Smooth muscle cell (in vitro differentiated cells): Measurements from ENCODE around the gene CPE. TPM values are rescaled to one million over a fixed set of nuclear protein-coding genes. Genes with fewer than 3 reads are reported as not detected.

Source experiments
- DNase-seq: peaks from one replicate; lab custom pipeline; 2025; ENCODE audit not compliant: unreplicated experiment; lab: John Stamatoyannopoulos, UW
- H2AFZ ChIP-seq: fragments of 200-600 bp; sonication (generic); 2 replicates; pipeline ENCODE4 v1.6.0; 2016; ENCODE audit warnings: antibody characterized with exemption, low read depth, mild to moderate bottlenecking
- H3F3A ChIP-seq: fragments of 200-600 bp; sonication (generic); 2 replicates; pipeline ENCODE4 v1.6.0; 2017; ENCODE audit warnings: antibody characterized with exemption, low read depth
- H3K27ac ChIP-seq: fragments of 200-600 bp; sonication (generic); 2 replicates; pipeline ENCODE4 v1.5.1; 2016; ENCODE audit warnings: low read depth, mild to moderate bottlenecking
- H3K27me3 ChIP-seq: fragments of 200-600 bp; sonication (generic); 2 replicates; pipeline ENCODE4 v1.6.1; 2016; ENCODE audit warnings: low read depth, mild to moderate bottlenecking
- H3K36me3 ChIP-seq: fragments of 200-600 bp; sonication (generic); 2 replicates; pipeline ENCODE4 v1.5.1; 2016; ENCODE audit warnings: low read depth
- H3K4me1 ChIP-seq: fragments of 200-600 bp; sonication (generic); 2 replicates; pipeline ENCODE4 v1.5.1; 2016; ENCODE audit warnings: low read depth
- H3K4me2 ChIP-seq: fragments of 200-600 bp; sonication (generic); 2 replicates; pipeline ENCODE4 v1.6.0; 2016; ENCODE audit warnings: mild to moderate bottlenecking
- H3K4me3 ChIP-seq: fragments of 200-600 bp; sonication (generic); 2 replicates; pipeline ENCODE4 v1.5.1; 2016; ENCODE audit warnings: mild to moderate bottlenecking
- H3K79me2 ChIP-seq: fragments of 200-600 bp; sonication (generic); 2 replicates; pipeline ENCODE4 v1.6.0; 2016; ENCODE audit warnings: low read depth, mild to moderate bottlenecking
- H3K9ac ChIP-seq: fragments of 200-600 bp; sonication (generic); 2 replicates; pipeline ENCODE4 v1.6.0; 2016; ENCODE audit warnings: low read depth
- H3K9me3 ChIP-seq: fragments of 200-600 bp; sonication (generic); replicated peaks from 2 replicates; pipeline ENCODE4 v1.5.1; 2016; ENCODE audit warnings: low read depth
- H4K20me1 ChIP-seq: fragments of 200-600 bp; sonication (generic); 2 replicates; pipeline ENCODE4 v1.6.0; 2016; ENCODE audit warnings: low read depth
- CTCF ChIP-seq: fragments of 200-600 bp; sonication (generic); IDR thresholded peaks from 2 replicates; pipeline ENCODE4 v1.5.1; 2017; ENCODE audit warnings: borderline replicate concordance, mild to moderate bottlenecking, antibody characterized with exemption; ENCODE audit not compliant: insufficient read depth, poor library complexity, severe bottlenecking
- WGBS: methylation state at CpG from one replicate; pipeline ENCODE4 v1.1.7; 2016; ENCODE audit warnings: low lambda C conversion rate; 5-methylcytosine and 5-hydroxymethylcytosine counted together
- polyA plus RNA-seq: library from polyadenylated mRNA; unstranded; fragments of >200 nt; fragmentation: Nextera tagmentation; extraction: Ambion mirVana; gene quantifications from 2 replicates; pipeline ENCODE4 v1.2.1, GENCODE V29; 2016
- total RNA-seq: library from RNA; depleted of rRNA; stranded (reverse); fragments of >200 nt; gene quantifications from 2 replicates; pipeline ENCODE4 v1.2.3, GENCODE V29; 2014

Gene CPE
- total and polyA plus RNA-seq, 2 experiments from 2014 or later = 45.9 to 47.6 TPM

- peak overlapping the region; percentile 22 for H3K9ac ChIP-seq
- peak overlapping the region; percentile 63 for H3K27ac ChIP-seq
- WGBS = 15% methylated on average over 1 of the region's 1 CpG
- no peak for TF ChIP-seq CTCF
- peaks cover 3% of the 10 kb centered on the region for H3F3A ChIP-seq
- H3K27me3 ChIP-seq = no peaks in the 10 kb centered on the region
- peaks cover 81% of the 10 kb centered on the region for H4K20me1 ChIP-seq
- H3K36me3 ChIP-seq = peaks cover 4% of the 10 kb centered on the region
- peaks cover 57% of the 10 kb centered on the region for H3K4me1 ChIP-seq
- no peak overlapping the region for H2AFZ ChIP-seq
- H3K4me3 ChIP-seq = peak overlapping the region; percentile 75
- peak overlapping the region; percentile 86 for H3K4me2 ChIP-seq
- H3K79me2 ChIP-seq = peaks cover 88% of the 10 kb centered on the region
- no peaks in the 10 kb centered on the region for H3K9me3 ChIP-seq
- DNase-seq = no peak
These were observed 47.4 kb upstream of the CPE start for GRCh38 chr4:165331359-165331758.

DNA sequence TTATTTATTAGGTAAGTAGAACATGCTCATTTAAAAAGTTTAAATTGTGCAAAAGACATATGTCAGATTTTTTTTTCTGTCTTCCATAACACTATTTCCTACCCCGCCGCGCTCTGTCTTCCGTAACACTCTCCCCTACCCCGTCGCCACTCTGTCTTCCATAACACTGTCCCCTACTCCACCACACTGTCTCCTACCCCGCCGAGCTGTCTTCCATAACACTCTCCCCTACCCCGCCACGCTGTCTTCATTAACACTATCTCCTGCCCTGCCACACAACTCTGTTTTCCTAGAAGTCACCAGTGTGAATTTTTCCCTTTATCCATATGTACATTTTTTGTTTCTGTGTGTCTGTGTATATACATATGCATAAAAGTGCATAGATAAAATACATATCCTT is 47.0 kb upstream of the CPE start:
- H3K4me2 ChIP-seq = peak overlapping the region; percentile 86
- 21% methylated on average over 10 of the region's 10 CpGs for WGBS
- H3K4me3 ChIP-seq = peak overlapping the region; percentile 75
- H3K79me2 ChIP-seq = peaks cover 93% of the 10 kb centered on the region
- H3K36me3 ChIP-seq = peaks cover 4% of the 10 kb centered on the region
- H3K9me3 ChIP-seq = no peaks in the 10 kb centered on the region
- no peak for TF ChIP-seq CTCF
- H3K4me1 ChIP-seq = peaks cover 58% of the 10 kb centered on the region
- H3F3A ChIP-seq = peaks cover 3% of the 10 kb centered on the region
- H3K9ac ChIP-seq = peak overlapping the region; percentile 22
- peaks cover 85% of the 10 kb centered on the region for H4K20me1 ChIP-seq
- no peaks in the 10 kb centered on the region for H3K27me3 ChIP-seq
- H2AFZ ChIP-seq = no peak overlapping the region
- H3K27ac ChIP-seq = peak overlapping the region; percentile 63
- no peak for DNase-seq

DNA sequence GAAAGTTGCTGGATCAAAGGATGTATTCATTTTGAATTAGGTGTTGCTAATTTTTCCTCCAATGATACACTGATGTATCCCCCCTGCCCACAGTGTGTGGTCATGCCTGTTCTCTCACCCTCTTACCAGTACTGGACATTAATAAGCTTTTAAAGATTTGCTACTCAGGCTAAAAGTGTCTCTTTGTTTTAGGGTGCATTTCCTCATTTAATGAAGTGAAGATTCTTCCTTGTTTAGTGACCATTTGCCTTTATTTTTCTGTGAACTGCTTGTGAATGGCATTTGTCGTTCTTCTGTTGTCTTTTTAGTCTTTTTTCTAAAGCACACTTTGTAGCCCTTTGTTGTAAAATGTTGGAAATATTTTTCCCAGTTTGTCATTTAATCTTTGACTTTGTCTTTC is 46.3 kb upstream of the CPE start:
- WGBS = 56% methylated on average over 1 of the region's 1 CpG
- Histone ChIP-seq H3K4me1 (peaks cover 58% of the 10 kb centered on the region), H3K27ac (peak overlapping the region; percentile 63), H3K27me3 (no peaks in the 10 kb centered on the region), H2AFZ (no peak overlapping the region), H3K36me3 (peaks cover 4% of the 10 kb centered on the region), H3K9me3 (no peaks in the 10 kb centered on the region), H3F3A (peaks cover 3% of the 10 kb centered on the region), H3K79me2 (peaks cover 93% of the 10 kb centered on the region), H3K4me3 (peak overlapping the region; percentile 75), H3K9ac (peak overlapping the region; percentile 22), H3K4me2 (peak overlapping the region; percentile 86), H4K20me1 (peaks cover 92% of the 10 kb centered on the region)
- TF ChIP-seq CTCF = no peak
- no peak for DNase-seq

DNA sequence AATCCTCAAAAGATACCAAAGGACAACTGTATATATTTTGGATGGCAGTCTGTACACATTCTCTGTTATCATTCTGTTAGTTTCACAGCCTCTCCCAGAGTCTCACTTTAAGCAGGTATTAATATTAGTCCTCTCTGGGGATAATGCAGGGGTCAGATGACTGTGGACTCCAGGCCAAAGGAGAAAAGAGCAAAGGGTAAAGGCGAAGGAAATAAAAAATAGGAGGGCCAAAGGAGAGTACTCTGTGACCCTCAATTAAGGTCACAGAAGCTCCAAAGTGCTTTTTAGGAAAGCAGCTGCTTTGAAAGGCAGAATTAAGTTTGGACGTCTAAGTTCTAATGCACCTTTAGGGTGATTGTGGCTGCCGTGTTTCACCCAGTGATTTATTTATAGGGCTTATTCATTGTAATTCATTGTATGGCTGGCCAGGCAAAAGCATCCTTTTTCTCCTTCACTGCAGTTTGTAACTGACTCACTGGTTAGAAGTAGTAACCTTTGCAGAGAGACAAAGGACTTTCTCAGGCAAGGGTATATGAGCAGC is 43.6 kb upstream of the CPE start:
- WGBS = 70% methylated on average over 3 of the region's 3 CpGs
- Histone ChIP-seq H3K36me3 (peaks cover 16% of the 10 kb centered on the region), H3K4me3 (no peak overlapping the region), H3K79me2 (peaks cover 71% of the 10 kb centered on the region), H4K20me1 (peaks cover 100% of the 10 kb centered on the region), H3K9ac (no peak overlapping the region), H2AFZ (no peak overlapping the region), H3K27me3 (no peaks in the 10 kb centered on the region), H3F3A (peaks cover 14% of the 10 kb centered on the region), H3K4me1 (peaks cover 43% of the 10 kb centered on the region), H3K4me2 (no peak overlapping the region), H3K27ac (no peak overlapping the region), H3K9me3 (no peaks in the 10 kb centered on the region)
- TF ChIP-seq CTCF = no peak
- no peak for DNase-seq
